BE2C (cell line): ENCODE data around the gene CSTB.

Source experiments
- DNase-seq: peaks from one replicate; pipeline ENCODE4 v3.0.0-alpha.2; 2020
- H3K27me3 ChIP-seq: fragments of 250-450 bp; sonication (Bioruptor Pico); 2 replicates; pipeline ENCODE4 v1.5.1; 2020; ENCODE audit warnings: mild to moderate bottlenecking
- H3K36me3 ChIP-seq: fragments of 250-450 bp; sonication (Bioruptor Pico); 2 replicates; pipeline ENCODE4 v1.5.1; 2020; ENCODE audit warnings: mild to moderate bottlenecking
- H3K4me1 ChIP-seq: fragments of 250-450 bp; sonication (Bioruptor Pico); 2 replicates; pipeline ENCODE4 v1.5.1; 2020
- H3K4me3 ChIP-seq: 2 replicates; pipeline ENCODE4 v1.5.1; 2011; ENCODE audit warnings: low read depth, low read length
- H3K9me3 ChIP-seq: fragments of 250-450 bp; sonication (Bioruptor Pico); 2 replicates; pipeline ENCODE4 v1.5.1; 2020
- TF ChIP-seq, protein P1 (sequence below): IDR thresholded peaks from 2 replicates; pipeline ENCODE4 v1.5.1; 2012; ENCODE audit warnings: mild to moderate bottlenecking, low read depth, low read length

The CSTB gene

GRCh38 chr21:43801006-43801783 lies 25.1 kb upstream of the CSTB start:
- no peak for DNase-seq
- no peaks in the 10 kb centered on the region for H3K4me1 ChIP-seq
- H3K27me3 ChIP-seq = no peaks in the 10 kb centered on the region
- TF ChIP-seq, protein P1, sequence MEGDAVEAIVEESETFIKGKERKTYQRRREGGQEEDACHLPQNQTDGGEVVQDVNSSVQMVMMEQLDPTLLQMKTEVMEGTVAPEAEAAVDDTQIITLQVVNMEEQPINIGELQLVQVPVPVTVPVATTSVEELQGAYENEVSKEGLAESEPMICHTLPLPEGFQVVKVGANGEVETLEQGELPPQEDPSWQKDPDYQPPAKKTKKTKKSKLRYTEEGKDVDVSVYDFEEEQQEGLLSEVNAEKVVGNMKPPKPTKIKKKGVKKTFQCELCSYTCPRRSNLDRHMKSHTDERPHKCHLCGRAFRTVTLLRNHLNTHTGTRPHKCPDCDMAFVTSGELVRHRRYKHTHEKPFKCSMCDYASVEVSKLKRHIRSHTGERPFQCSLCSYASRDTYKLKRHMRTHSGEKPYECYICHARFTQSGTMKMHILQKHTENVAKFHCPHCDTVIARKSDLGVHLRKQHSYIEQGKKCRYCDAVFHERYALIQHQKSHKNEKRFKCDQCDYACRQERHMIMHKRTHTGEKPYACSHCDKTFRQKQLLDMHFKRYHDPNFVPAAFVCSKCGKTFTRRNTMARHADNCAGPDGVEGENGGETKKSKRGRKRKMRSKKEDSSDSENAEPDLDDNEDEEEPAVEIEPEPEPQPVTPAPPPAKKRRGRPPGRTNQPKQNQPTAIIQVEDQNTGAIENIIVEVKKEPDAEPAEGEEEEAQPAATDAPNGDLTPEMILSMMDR = no peak
- H3K9me3 ChIP-seq = no peaks in the 10 kb centered on the region
- peaks cover 73% of the 10 kb centered on the region for H3K36me3 ChIP-seq
- no peak overlapping the region for H3K4me3 ChIP-seq

GRCh38 chr21:43800566-43800965 lies 24.5 kb upstream of the CSTB start:
- no peaks in the 10 kb centered on the region for H3K4me1 ChIP-seq

GRCh38 chr21:43800124-43800523 lies 24.0 kb upstream of the CSTB start:
- no peaks in the 10 kb centered on the region for H3K9me3 ChIP-seq
- H3K4me1 ChIP-seq = no peaks in the 10 kb centered on the region
- peaks cover 83% of the 10 kb centered on the region for H3K36me3 ChIP-seq
- no peaks in the 10 kb centered on the region for H3K27me3 ChIP-seq
- DNase-seq = no peak
- TF ChIP-seq, protein P1 = no peak
- no peak overlapping the region for H3K4me3 ChIP-seq

More at GRCh38 chr21:43800566-43800965, 24.5 kb upstream of the CSTB start:
- no peak for DNase-seq
- TF ChIP-seq, protein P1 = no peak
- Histone ChIP-seq H3K4me3 (no peak overlapping the region), H3K27me3 (no peaks in the 10 kb centered on the region), H3K9me3 (no peaks in the 10 kb centered on the region), H3K36me3 (peaks cover 78% of the 10 kb centered on the region)

GRCh38 chr21:43799301-43799840 lies 23.3 kb upstream of the CSTB start:
- no peak for DNase-seq
- Histone ChIP-seq H3K27me3 (no peaks in the 10 kb centered on the region), H3K36me3 (peaks cover 90% of the 10 kb centered on the region), H3K9me3 (no peaks in the 10 kb centered on the region), H3K4me1 (no peaks in the 10 kb centered on the region), H3K4me3 (no peak overlapping the region)
- TF ChIP-seq, protein P1 = no peak

GRCh38 chr21:43797925-43798715 lies 22.0 kb upstream of the CSTB start:
- no peak for DNase-seq
- peaks cover 95% of the 10 kb centered on the region for H3K36me3 ChIP-seq
- H3K4me1 ChIP-seq = no peaks in the 10 kb centered on the region
- no peak overlapping the region for H3K4me3 ChIP-seq
- H3K9me3 ChIP-seq = no peaks in the 10 kb centered on the region
- no peaks in the 10 kb centered on the region for H3K27me3 ChIP-seq
- TF ChIP-seq, protein P1 = no peak
